GM12892 (cell line): ENCODE data around the gene CFAP161.

Source experiments
- POLR2A ChIP-seq: IDR thresholded peaks from 2 replicates; pipeline ENCODE4 v1.6.1; 2011; ENCODE audit warnings: low read depth, low read length, control low read depth
- POLR2AphosphoS5 ChIP-seq: IDR thresholded peaks from 2 replicates; pipeline ENCODE4 v1.6.1; 2011; ENCODE audit warnings: low read depth, low read length, control low read depth

- TF ChIP-seq POLR2A (no peak), POLR2AphosphoS5 (no peak)
Measured at GRCh38 chr15:81084716-81085115, 49.4 kb upstream of the CFAP161 start.
